MM.1S (cell line): ENCODE measurements around the gene PLD1.

Experiments
- CTCF ChIP-seq: fragments of 300-600 bp; sonication (generic); IDR thresholded peaks from 2 replicates; pipeline ENCODE4 v1.5.1; 2016; ENCODE audit warnings: antibody characterized with exemption, low read length, mixed read lengths
- EZH2 ChIP-seq: fragments of 300-600 bp; sonication (generic); optimal IDR thresholded peaks from 2 replicates; pipeline ENCODE3; 2017; ENCODE audit warnings: low read depth, mild to moderate bottlenecking, antibody characterized with exemption, low read length, mixed read lengths

- TF ChIP-seq CTCF (no peak), EZH2 (no peak)
Observed at GRCh38 chr3:171817074-171817800, 7.0 kb upstream of the PLD1 start.
